Measurements from ENCODE around the gene RAB11FIP4. TPM values are rescaled to one million over a fixed set of nuclear protein-coding genes. Genes with fewer than 3 reads are reported as not detected.

RAB11FIP4 gene
- total and polyA plus RNA-seq, 7 donors = 0.66 to 32.5 (median 1.8) TPM

- no peak overlapping the region for H3K4me3 ChIP-seq
- intact Hi-C loops (cut with DNase I) = no loop called here
Observed at GRCh38 chr17:31568121-31568520, 176.6 kb downstream of the RAB11FIP4 start.

GRCh38 chr17:31568539-31568938, 177.1 kb downstream of the RAB11FIP4 start:
- TF ChIP-seq POLR2A (IDR thresholded peaks at IDR 0.05) (no peak), POLR2AphosphoS5 (IDR thresholded peaks at IDR 0.05) (peak in 1 of 4 donors; percentile 27)
- Histone ChIP-seq H3K4me3 (no peak overlapping the region), H3K4me1 (peaks cover 0 to 100% (median 100%) of the 10 kb centered on the region in 4 donors), H3K9me3 (no peaks in the 10 kb centered on the region), H3K27me3 (no peaks in the 10 kb centered on the region), H3K36me3 (no peaks in the 10 kb centered on the region), H3K27ac (peak overlapping the region; percentile 81 to 96 (median 86))
- peak; percentile 81 for DNase-seq
- 92 to 94% methylated on average over 7 of the region's 7 CpGs for WGBS, 2 donors
- intact Hi-C loops (cut with DNase I) = no loop called here

More at GRCh38 chr17:31568121-31568520, 176.6 kb downstream of the RAB11FIP4 start:
- Histone ChIP-seq H3K4me1 (peaks cover 0 to 97% (median 96%) of the 10 kb centered on the region in 4 donors), H3K36me3 (no peaks in the 10 kb centered on the region), H3K27me3 (no peaks in the 10 kb centered on the region), H3K9me3 (no peaks in the 10 kb centered on the region), H3K27ac (peak overlapping the region; percentile 81 to 96 (median 86))
- TF ChIP-seq POLR2A (IDR thresholded peaks at IDR 0.05) (no peak), POLR2AphosphoS5 (IDR thresholded peaks at IDR 0.05) (no peak), CTCF (IDR thresholded peaks at IDR 0.05) (no peak), EP300 (IDR thresholded peaks at IDR 0.05) (no peak)
- 75 to 85% methylated on average over 9 of the region's 9 CpGs for WGBS, 2 donors
- DNase-seq = no peak

GRCh38 chr17:31570231-31570630, 178.8 kb downstream of the RAB11FIP4 start:
- H3K9me3 ChIP-seq = no peaks in the 10 kb centered on the region
- DNase-seq = no peak
- no peaks in the 10 kb centered on the region for H3K36me3 ChIP-seq
- H3K4me3 ChIP-seq = no peak overlapping the region
- 88 to 90% methylated on average over 6 of the region's 6 CpGs for WGBS, 2 donors
- TF ChIP-seq CTCF (IDR thresholded peaks at IDR 0.05) (no peak), EP300 (IDR thresholded peaks at IDR 0.05) (no peak), POLR2A (IDR thresholded peaks at IDR 0.05) (no peak), POLR2AphosphoS5 (IDR thresholded peaks at IDR 0.05) (no peak)
- H3K4me1 ChIP-seq = peaks cover 0 to 99% (median 93%) of the 10 kb centered on the region in 4 donors
- no peaks in the 10 kb centered on the region for H3K27me3 ChIP-seq
- intact Hi-C loops (cut with DNase I) = loop anchor here (5.0 kb wide), 1 partner anchor 217 kb away; no protein-coding TSS in a partner anchor
- peak overlapping the region; percentile 81 to 96 (median 86) for H3K27ac ChIP-seq

GRCh38 chr17:31570951-31571892, 179.7 kb downstream of the RAB11FIP4 start:
- Histone ChIP-seq H3K4me3 (no peak overlapping the region), H3K27ac (peak overlapping the region; percentile 81 to 96 (median 86)), H3K4me1 (peaks cover 0 to 92% (median 83%) of the 10 kb centered on the region in 4 donors), H3K27me3 (no peaks in the 10 kb centered on the region), H3K9me3 (no peaks in the 10 kb centered on the region), H3K36me3 (no peaks in the 10 kb centered on the region)
- intact Hi-C loops (cut with DNase I) = loop anchor here (5.0 kb wide), 1 partner anchor 216 kb away; no protein-coding TSS in a partner anchor
- WGBS, 2 donors = 72 to 84% methylated on average over 14 of the region's 14 CpGs
- peak; percentile 96 for DNase-seq
- no peak for TF ChIP-seq CTCF (IDR thresholded peaks at IDR 0.05)
- no peak for TF ChIP-seq POLR2A (IDR thresholded peaks at IDR 0.05)
- TF ChIP-seq POLR2AphosphoS5 (IDR thresholded peaks at IDR 0.05) = peak; percentile 43 to 81 (median 60)
- TF ChIP-seq EP300 (IDR thresholded peaks at IDR 0.05) = peak in 1 of 4 donors; percentile 14

- TF ChIP-seq POLR2AphosphoS5 (IDR thresholded peaks at IDR 0.05) = no peak
- TF ChIP-seq EP300 (IDR thresholded peaks at IDR 0.05) = no peak
- no peak for TF ChIP-seq CTCF (IDR thresholded peaks at IDR 0.05)
- no peak for TF ChIP-seq POLR2A (IDR thresholded peaks at IDR 0.05)
- intact Hi-C loops (cut with DNase I) = loop anchor here (5.0 kb wide), 1 partner anchor 215 kb away; no protein-coding TSS in a partner anchor
- H3K4me1 ChIP-seq = peaks cover 0 to 86% (median 74%) of the 10 kb centered on the region in 4 donors
- WGBS, 2 donors = 92 to 96% methylated on average over 7 of the region's 7 CpGs
- H3K27ac ChIP-seq = peak overlapping the region; percentile 81 to 96 (median 86)
- no peak overlapping the region for H3K4me3 ChIP-seq
- H3K9me3 ChIP-seq = no peaks in the 10 kb centered on the region
- H3K36me3 ChIP-seq = peaks cover 0 to 2% (median 0%) of the 10 kb centered on the region in 4 donors
- H3K27me3 ChIP-seq = no peaks in the 10 kb centered on the region
- DNase-seq = no peak
Observed at GRCh38 chr17:31572341-31572740, 180.9 kb downstream of the RAB11FIP4 start.
